Psoas muscle (tissue), 8 donors: ENCODE results near the gene PGM5. TPM values are rescaled to one million over a fixed set of nuclear protein-coding genes. Genes with fewer than 3 reads are reported as not detected.

Experiments used
- ATAC-seq, 4 donors: fragments of 200-7000 bp; cut with Tn5 transposase; one replicate each; pipeline ENCODE4 v1.9.1; 2020; ENCODE audit warnings: moderate library complexity in 3 of 4, mild to moderate bottlenecking in 2 of 4
- DNase-seq, 2 donors: peaks; one replicate each; pipeline ENCODE4 v3.0.0-alpha.2; 2020
- H3K27ac ChIP-seq: fragments of 200-600 bp; one replicate; pipeline ENCODE4 v1.8.0; 2022
- H3K27me3 ChIP-seq, 3 donors: fragments of 200-600 bp in 1 of 3; one replicate each; pipeline versions ENCODE4 v1.6.1 to v1.8.0; 2013 to 2022; ENCODE audit warnings: low read length in 2 of 3, mild to moderate bottlenecking in 2 of 3, moderate library complexity in 1 of 3; ENCODE audit not compliant: insufficient read depth in 3 of 3
- H3K36me3 ChIP-seq, 2 donors: fragments of 200-600 bp in 1 of 2; one replicate each; pipeline versions ENCODE4 v1.6.1 to v1.8.0; 2013 to 2022; ENCODE audit warnings: low read depth in 1 of 2, mild to moderate bottlenecking in 1 of 2, moderate library complexity in 1 of 2; ENCODE audit not compliant: insufficient read depth in 1 of 2
- H3K4me1 ChIP-seq: fragments of 200-600 bp; one replicate; pipeline ENCODE4 v1.8.0; 2022
- H3K4me3 ChIP-seq: fragments of 200-600 bp; one replicate; pipeline ENCODE4 v1.8.0; 2022; ENCODE audit warnings: mild to moderate bottlenecking
- H3K9me3 ChIP-seq: fragments of 200-600 bp; one replicate; pipeline ENCODE4 v1.8.0; 2022
- WGBS, 3 donors: extraction: QIAGEN DNeasy Blood & Tissue Kit; methylation state at CpG; one replicate each; pipeline versions ENCODE4 v1.1.6 to v1.1.7; 2013; 5-methylcytosine and 5-hydroxymethylcytosine counted together
- intact Hi-C, 2 donors: fragments of 100-400 bp; cut with DNase I; formaldehyde crosslinking; loops; one replicate each; pipeline versions ENCODE4 v1.11.0 to v1.14.2; 2022
- polyA plus RNA-seq, 3 donors: library from polyadenylated mRNA; stranded (reverse); fragments of 200-250 nt; gene quantifications; one replicate each; pipeline ENCODE4 v1.2.3, GENCODE V29; 2013
- total RNA-seq, 4 donors: library from RNA; stranded (reverse); fragmentation: NEBNext Ultra II Directional in 2 of 4; extraction: Animal tissue kit (Norgen Biotek cat#: 25700) in 2 of 4; gene quantifications; one replicate each; pipeline versions ENCODE4 v1.2.1 to v1.2.4, GENCODE V29; 2021 to 2023
- TF ChIP-seq, protein P1 (sequence below): fragments of 200-600 bp; IDR thresholded peaks from one replicate; pipeline ENCODE4 v1.8.0; 2022; ENCODE audit warnings: antibody characterized with exemption
- donor health status: healthy with polysubstance abuse.
- donor health status: DM: no; HTN: no; CAD: no; lungs with moderate emphysema.
- donor health status: Bipolar disorder and iron deficiency.
- donor health status: healthy.
- donor health status: DM: yes; HTN: yes; CAD: no.
- donor health status: DM: no; HTN: no; CAD: no.
- donor health status: DM: no; HTN: no; CAD: no.
- donor health status: DM: yes; HTN: yes; CAD: no.

PGM5 gene
- total and polyA plus RNA-seq, 7 donors, result 3.7 to 54.2 (median 15.0) TPM

- H3K36me3 ChIP-seq, result peaks cover 0 to 20% of the 10 kb centered on the region in 2 donors
Measured at GRCh38 chr9:68502279-68502678, 145.9 kb downstream of the PGM5 start.

DNA sequence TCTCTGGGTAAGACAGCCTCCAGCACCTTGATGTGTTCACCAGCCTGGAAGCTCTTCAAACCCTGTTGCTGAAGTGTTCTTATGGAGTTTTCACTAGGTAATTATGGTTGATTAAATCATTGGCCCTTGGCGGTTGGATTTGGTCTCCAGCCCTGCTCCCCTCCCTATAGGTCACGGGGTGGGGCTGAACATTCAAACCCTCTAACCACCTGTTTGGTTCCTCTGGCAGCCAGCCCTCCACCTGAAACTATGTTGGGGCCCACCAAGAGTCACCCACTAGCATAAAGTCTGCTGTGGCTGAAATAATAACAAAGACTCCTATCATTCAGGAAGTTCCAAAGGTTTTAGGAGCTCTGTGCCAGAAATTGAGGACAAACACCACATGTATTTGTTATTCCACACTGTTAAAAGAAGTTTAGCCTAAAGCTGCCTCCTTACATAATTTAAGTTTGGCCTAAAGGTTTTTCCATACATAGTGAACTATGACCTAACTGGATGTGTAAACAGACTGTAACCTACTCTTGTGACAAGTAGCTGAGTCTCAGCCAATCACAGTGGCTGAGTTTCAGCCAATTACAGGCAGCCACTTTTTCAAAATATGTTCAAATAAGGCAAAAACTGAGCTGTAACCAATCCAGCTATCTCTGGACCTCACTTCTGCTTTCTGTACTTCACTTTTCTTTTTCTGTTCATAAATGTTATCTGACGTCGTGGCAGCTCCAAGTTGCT, 149.4 kb downstream of the PGM5 start:
- Histone ChIP-seq H3K4me1 (peaks cover 15% of the 10 kb centered on the region), H3K27me3 (no peaks in the 10 kb centered on the region), H3K4me3 (no peak overlapping the region), H3K9me3 (no peaks in the 10 kb centered on the region), H3K27ac (no peak overlapping the region), H3K36me3 (peaks cover 0 to 16% of the 10 kb centered on the region in 2 donors)
- intact Hi-C loops, result no loop called here
- 60 to 67% (median 64%) methylated on average over 4 of the region's 4 CpGs for WGBS, 3 donors
- DNase-seq, result no peak
- TF ChIP-seq, protein P1, sequence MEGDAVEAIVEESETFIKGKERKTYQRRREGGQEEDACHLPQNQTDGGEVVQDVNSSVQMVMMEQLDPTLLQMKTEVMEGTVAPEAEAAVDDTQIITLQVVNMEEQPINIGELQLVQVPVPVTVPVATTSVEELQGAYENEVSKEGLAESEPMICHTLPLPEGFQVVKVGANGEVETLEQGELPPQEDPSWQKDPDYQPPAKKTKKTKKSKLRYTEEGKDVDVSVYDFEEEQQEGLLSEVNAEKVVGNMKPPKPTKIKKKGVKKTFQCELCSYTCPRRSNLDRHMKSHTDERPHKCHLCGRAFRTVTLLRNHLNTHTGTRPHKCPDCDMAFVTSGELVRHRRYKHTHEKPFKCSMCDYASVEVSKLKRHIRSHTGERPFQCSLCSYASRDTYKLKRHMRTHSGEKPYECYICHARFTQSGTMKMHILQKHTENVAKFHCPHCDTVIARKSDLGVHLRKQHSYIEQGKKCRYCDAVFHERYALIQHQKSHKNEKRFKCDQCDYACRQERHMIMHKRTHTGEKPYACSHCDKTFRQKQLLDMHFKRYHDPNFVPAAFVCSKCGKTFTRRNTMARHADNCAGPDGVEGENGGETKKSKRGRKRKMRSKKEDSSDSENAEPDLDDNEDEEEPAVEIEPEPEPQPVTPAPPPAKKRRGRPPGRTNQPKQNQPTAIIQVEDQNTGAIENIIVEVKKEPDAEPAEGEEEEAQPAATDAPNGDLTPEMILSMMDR, result no peak
- peak in 1 of 4 donors; percentile 14 for ATAC-seq

More at GRCh38 chr9:68502279-68502678, 145.9 kb downstream of the PGM5 start:
- no peak for DNase-seq
- Histone ChIP-seq H3K27ac (no peak overlapping the region), H3K9me3 (no peaks in the 10 kb centered on the region), H3K27me3 (no peaks in the 10 kb centered on the region), H3K4me3 (no peak overlapping the region), H3K4me1 (peaks cover 14% of the 10 kb centered on the region)
- WGBS, 3 donors, result 36 to 51% (median 40%) methylated on average over 4 of the region's 4 CpGs
- no peak for ATAC-seq
- TF ChIP-seq, protein P1, result no peak
- intact Hi-C loops, result loop anchor here in 1 of 2 donors (5.0 kb wide), 1 partner anchor 60 kb away; no protein-coding TSS in a partner anchor

DNA sequence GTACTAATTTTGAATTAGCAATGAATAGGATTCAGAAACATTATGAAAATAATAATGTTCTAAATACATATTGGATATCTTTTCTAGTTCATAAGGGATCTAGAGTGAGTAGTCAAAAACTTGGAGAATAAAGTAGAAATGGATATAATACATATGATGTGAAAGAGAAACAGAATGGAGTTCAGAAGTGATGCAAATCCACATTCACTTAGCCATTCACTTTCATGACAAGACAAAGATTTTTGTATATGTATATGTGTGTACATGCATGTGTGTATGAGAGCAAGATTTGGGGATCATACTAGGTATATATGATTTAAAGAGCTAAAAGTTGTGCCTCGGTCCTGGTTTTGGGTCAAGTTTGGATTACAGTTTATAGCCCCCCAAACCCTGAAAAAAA, 150.1 kb downstream of the PGM5 start:
- H3K4me1 ChIP-seq, result peaks cover 8% of the 10 kb centered on the region

DNA sequence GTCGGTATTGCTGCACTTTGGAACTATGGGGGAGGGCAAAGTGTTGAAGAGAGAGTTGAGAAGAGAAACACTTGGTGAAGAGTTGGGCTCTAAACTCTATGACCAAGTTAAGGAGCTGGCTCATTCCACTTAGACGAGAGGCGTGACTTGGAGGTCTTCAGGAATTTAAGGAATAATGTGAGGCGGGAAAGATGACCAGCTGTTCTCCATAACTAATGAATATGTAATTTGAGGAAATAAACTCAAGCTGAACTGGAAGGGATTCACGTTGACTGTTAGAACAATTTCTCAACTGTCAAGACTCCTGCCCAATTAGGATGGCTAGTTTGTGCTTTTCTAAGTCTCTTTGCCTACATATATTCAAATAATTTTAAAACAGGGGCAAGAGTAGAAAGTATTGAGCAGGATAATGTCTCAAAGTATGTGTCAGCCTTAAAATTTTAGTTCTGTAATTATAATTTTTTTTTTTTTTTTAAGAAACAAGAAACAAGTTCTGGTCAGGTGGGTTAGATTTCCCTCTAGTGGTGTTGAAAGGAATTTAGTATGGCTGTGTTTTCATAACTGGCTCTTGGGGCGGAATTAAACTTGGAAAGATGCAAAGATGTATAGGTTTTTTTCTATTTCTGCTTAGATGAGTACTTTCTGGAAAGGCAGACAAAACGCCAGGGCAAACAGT, 150.9 kb downstream of the PGM5 start:
- TF ChIP-seq, protein P1, result peak; percentile 70
- Histone ChIP-seq H3K4me1 (peaks cover 4% of the 10 kb centered on the region), H3K9me3 (no peaks in the 10 kb centered on the region), H3K36me3 (peaks cover 0 to 4% of the 10 kb centered on the region in 2 donors), H3K27ac (no peak overlapping the region), H3K27me3 (no peaks in the 10 kb centered on the region), H3K4me3 (no peak overlapping the region)
- DNase-seq (no peak), ATAC-seq (peak in 1 of 4 donors; percentile 80)
- intact Hi-C loops, result no loop called here
- 50 to 55% (median 52%) methylated on average over 7 of the region's 7 CpGs for WGBS, 3 donors

More for the DNA sequence above, 150.1 kb downstream of the PGM5 start:
- WGBS, 3 donors, result 91 to 100% (median 97%) methylated on average over 1 of the region's 1 CpG
- TF ChIP-seq, protein P1, result no peak
- Histone ChIP-seq H3K9me3 (no peaks in the 10 kb centered on the region), H3K27ac (no peak overlapping the region), H3K4me3 (no peak overlapping the region), H3K27me3 (no peaks in the 10 kb centered on the region), H3K36me3 (peaks cover 0 to 8% of the 10 kb centered on the region in 2 donors)
- ATAC-seq, result no peak
- no peak for DNase-seq
- intact Hi-C loops, result no loop called here
